DMS53 (cell line): ENCODE data around the gene MSH3.
"Not testable (repeated sequence)": the region's sequence is repeated elsewhere in the genome, so short reads cannot be mapped to it uniquely, and the experiment has no call there.

ENCODE experiments used
- DNase-seq: peaks from one replicate; lab custom pipeline; 2025; lab: John Stamatoyannopoulos, UW

MSH3 gene

DNA sequence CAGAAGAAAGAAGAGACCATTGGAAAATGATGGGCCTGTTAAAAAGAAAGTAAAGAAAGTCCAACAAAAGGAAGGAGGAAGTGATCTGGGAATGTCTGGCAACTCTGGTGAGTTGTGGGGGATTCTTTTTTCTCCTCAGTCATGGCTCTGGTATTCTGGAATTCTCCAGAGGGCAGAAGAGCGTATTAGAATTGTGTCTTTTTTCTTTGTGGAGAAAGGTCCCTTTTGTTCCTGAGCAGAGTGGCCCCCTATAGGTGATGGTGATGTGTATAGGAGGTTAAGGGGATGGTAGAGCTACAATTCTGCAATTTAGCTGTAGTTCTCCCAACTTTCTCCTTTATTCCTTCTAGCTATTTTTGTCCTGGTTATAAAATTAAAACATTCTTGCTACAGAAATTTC, 2.0 kb downstream of the MSH3 start:
- DNase-seq = peak; percentile 7

DNA sequence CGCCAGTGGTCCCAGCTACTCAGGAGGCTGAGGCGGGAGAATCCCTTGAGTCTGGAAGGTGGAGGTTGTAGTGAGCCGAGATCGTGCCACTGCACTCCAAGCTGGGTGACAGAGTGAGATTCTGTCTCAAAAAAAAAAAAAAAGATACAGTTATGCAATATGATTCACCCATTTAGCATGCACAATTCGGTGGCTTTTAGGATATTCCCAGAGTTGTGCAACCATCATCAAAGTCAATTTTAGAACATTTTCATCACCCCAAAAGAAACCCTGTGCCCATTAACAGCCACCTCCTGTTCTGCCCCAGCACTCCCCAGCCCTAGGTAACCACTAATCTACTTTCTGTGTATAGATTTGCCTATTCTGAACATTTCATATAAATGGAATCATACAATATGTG, 4.7 kb downstream of the MSH3 start:
- DNase-seq = no peak

DNA sequence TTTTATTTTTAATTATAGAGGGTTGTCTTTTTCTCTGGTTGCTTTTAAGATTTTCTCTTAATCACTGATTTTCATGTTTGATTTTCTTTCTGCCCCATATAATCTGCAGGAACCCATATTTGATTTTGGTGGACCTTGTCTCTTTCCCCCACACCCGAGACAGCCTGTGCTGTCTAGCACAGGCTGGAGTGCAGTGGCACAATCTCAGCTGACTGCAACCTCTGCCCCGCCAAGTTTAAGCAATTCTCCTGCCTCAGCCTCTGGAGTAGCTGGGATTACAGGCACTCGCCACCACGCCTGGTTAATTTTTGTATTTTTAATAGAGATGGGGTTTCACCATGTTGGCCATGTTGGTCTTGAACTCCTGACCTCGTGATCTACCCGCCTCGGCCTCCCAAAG, 6.2 kb downstream of the MSH3 start:
- not testable (repeated sequence) for DNase-seq

- DNase-seq = no peak
Measured at GRCh38 chr5:80662108-80662507, 7.7 kb downstream of the MSH3 start.

- no peak for DNase-seq
Measured at GRCh38 chr5:80665057-80665456, 10.6 kb downstream of the MSH3 start.

DNA sequence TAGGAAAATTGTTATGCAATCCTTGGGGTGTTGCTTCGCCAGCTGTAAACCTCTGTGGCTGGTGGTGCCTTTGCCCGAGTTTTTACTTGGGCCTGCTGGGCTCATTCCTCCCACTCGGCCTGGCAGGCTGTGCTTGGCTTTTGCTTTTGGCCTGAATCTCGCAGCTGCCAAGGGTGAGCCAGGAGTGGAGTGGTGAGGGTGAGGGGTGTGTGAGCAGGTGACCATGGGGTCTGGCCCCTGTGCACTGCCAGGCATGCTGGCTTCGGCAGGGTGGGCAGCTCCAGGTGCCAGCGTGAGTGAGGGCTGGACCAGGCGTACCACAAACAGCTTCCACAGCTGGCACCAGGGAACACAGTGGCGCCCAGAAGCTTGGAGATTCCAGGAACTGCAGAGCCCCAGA, 12.9 kb downstream of the MSH3 start:
- DNase-seq = no peak

DNA sequence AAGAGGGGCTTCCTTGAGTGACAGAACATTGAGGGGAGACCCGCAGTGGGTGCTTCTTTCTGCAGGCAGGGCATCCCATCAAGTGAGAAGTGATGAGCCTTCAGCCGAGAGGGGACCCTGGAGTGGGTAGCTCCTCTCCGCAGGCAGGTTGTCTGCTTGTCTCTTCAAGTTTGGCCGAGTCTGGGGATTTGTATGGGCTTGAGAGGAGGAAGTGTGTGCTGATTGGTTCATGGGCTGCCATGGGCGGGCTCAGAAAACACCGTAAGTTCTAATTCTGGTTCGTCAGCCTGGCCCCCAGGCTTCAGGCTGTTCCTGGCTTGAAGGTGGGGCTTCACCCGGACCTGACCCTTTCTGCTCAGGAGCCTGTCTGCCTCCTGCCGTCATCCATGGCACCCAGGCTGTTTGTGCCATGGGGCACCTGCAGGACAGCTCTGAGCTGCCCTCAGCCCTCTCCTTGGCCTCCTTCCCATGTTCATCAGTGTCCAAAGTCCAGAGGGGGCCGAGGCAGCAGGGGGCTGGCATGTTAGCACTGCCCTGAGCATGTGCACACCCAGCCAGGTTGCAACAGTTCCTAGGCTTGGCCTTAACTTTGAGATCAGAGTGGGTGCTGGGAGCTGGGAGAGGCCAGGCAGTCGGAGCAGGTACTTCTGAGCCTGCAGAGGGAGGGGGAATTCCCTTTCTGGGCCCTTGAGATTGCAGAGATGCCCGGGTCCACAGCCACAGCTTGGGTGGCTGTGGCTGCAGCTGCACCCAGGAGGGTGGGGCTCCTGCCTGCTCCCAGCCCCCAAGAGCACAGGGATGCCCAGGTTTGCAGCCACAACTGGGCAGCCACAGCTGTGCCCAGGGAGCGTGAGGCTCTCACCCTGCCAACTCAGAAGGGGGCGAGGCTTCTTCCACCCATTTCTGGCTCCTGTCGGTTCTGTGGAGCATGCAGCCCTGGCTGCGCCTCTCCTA, 13.8 kb downstream of the MSH3 start:
- DNase-seq = no peak

- peak; percentile 87 for DNase-seq
Measured at GRCh38 chr5:80672140-80672736, 17.8 kb downstream of the MSH3 start.

- no peak for DNase-seq
Measured at GRCh38 chr5:80676706-80677105, 22.3 kb downstream of the MSH3 start.

DNA sequence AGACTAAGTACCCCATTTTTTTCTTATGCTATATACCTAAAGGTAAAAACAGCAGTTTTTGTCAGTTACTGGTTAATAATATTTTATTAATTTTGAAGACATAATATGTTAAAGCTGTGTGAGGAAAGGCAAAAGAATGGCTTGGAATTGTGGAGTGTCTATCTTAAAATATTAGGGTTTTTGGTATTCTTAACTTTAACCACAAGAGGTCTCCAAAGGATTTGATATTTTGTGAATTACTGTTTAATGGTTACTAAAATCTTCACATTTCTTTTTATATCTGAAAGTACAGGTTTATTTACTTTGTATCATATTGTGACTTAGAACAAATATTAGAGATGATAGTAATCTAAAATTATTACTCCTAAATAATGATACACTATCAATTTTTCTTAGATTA, 32.3 kb downstream of the MSH3 start:
- peak; percentile 50 for DNase-seq

DNA sequence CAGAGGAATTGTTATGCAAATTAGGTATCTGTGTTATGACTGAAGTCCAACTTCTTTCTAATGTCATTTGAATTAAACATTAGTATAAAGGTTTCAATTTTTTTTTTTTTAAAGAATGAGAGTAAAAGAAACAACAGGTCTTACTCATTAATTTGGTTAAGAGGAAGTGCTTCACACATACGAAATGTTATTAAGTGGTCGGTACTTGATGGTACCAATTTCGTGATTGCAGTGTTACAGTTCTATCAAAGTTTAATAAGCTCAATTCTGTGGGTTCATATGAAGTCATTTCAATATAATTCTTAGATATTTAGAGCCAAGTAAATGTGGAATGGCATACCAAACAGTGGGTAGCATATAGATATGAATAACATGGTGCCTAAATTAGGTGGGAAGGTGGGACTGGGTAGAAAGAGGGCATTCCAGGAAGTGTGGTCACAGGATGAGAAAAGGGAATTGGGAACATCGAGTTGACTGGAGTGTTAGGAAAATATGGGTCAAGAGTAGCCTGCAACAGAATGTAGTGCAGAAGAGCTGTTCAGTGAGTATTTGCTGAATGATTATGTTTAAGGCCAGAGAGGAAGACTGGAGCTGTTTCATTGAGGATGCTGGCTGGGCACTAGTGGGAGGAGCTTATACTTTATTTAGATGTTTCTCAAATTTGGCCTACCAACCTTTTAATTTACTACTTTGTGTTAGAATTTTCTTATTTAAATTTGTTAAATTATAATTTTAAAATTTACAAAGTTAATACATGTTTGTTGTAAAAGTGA, 34.4 kb downstream of the MSH3 start:
- DNase-seq = no peak

- DNase-seq = no peak
Measured at GRCh38 chr5:80689627-80690026, 35.2 kb downstream of the MSH3 start.

- DNase-seq = no peak
Measured at GRCh38 chr5:80695666-80696065, 41.2 kb downstream of the MSH3 start.

DNA sequence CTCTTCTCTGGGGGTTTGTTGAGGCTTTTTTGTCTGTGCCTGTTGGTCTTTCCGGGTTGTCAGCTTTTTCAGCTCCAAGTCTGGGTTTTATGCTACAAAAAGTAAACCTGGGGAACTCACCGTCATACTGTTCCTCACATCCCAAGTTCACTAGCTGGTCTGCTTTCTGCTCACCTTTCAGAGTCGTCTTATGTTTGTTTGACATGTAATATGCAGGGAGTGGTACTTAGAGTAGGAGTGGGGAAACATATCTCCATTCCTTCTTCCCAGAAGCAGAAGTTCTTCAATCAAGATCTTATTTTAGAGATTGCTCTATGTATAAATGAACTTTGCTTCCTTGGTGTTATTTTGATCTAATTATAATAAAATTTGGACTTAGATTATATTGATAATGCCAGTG, 42.0 kb downstream of the MSH3 start:
- no peak for DNase-seq

DNA sequence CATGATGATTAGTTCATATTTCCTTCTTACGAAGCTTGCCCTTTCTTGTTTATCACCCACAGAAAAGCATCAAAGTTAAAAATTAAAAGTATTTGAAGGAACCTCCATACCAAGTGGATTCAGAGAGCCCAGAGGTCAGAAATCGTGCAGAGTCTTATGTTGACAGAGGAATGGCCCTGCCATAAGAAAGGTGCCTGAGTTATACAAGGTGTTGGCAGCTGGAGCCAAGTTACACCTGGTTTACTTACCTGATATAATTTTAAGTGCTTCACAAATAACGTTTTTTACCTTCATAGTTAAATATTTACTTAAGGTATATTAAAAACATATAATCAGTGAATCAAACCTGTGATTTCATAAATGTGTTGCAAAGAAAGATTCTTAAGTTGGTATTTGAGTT, 42.6 kb downstream of the MSH3 start:
- DNase-seq = peak; percentile 6

DNA sequence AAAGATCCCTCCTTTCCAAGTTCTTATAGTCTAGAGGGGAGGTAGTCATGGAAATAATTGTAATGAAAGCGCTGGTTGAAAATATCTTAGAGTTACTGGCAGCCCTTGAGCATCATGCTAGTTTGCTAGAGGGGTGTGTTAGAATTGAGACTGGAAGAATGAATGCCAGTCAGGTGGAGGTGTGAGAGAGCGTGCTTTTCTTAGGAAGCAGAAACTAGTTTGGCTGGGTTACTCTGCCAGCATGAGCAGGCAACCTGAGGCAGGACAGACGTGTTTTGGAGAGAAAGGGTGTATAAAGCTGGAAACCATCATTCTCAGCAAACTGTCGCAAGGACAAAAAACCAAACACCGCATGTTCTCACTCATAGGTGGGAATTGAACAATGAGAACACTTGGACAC, 43.9 kb downstream of the MSH3 start:
- no peak for DNase-seq

GRCh38 chr5:80701597-80701996, 47.1 kb downstream of the MSH3 start:
- DNase-seq = no peak

DNA sequence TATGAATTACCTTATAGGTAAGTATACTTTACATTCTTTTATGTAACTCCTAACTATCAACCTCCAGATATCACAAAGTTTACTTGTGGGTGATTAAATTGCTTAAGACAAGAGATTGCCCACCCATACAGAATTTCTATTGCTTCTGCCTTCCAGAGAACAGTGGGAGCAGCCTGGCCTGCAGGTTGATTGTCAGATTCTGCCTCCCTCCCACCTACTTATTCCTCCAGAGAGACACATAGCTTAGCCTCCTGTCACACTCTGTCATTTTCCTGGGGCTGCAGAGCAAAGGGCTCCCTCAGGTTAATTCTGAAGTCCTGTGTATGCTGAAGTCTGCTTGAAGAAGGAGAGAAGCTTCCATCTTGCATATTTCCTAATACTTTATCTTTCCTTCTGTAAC, 48.8 kb downstream of the MSH3 start:
- DNase-seq = no peak

DNA sequence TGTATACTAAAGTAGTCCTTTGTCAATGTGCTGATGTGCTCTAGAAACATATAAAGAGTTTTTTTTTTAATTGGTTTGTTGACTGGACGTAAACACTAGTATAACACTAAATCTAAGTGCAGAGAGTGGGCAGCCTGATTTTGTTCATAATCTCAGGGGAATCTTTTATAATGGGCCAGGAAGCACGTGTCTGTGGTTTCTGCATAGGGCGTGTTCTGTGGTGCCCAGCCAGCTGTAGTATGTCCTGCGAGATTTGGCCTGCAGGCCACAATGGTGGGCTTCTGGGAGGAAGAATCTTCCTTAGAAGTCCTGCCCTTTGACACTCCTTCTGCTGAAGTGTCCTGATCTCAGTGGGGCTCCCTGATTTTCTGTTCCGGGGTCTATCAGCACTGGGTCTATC, 49.3 kb downstream of the MSH3 start:
- DNase-seq = no peak

GRCh38 chr5:80704221-80704620, 49.8 kb downstream of the MSH3 start:
- DNase-seq = no peak

- DNase-seq = no peak
Measured at GRCh38 chr5:80705216-80705769, 50.8 kb downstream of the MSH3 start.

DNA sequence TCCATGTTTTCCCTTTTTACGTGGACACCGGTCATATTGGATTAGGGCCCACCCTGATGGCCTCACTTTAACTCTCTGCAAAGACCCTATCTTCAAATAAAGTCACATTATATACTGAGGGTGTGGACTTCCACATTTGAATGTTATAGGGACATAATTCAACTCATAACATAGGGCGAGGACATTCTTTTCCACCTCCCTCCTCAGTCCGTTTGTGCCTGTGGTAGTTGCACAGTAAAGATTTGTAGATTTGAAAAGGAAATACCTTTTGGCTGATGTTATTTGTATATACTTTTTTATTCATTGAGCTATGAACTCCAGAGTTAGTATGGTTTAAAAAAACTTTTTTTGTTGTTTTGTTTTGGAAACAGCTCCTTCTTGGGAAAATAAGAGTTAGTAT, 51.3 kb downstream of the MSH3 start:
- DNase-seq = no peak
